ENCODE results near the gene COQ6. TPM values are rescaled to one million over a fixed set of nuclear protein-coding genes. Genes with fewer than 3 reads are reported as not detected.

The COQ6 gene
- total RNA-seq, 2 experiments from 2014 or later, result 33.9 to 44.4 TPM

Other genes starting within 250 kb of the COQ6 start
- 10 to 100 TPM; 39.4 to 39.8 TPM for gene PNMA1, start 235.9 kb upstream of the COQ6 start, total RNA-seq
- gene PTGR2, start 98.5 kb upstream of the COQ6 start, total RNA-seq, result 1 to 10 TPM; 1.2 to 1.4 TPM
- gene ZNF410, start 63.4 kb upstream of the COQ6 start, total RNA-seq, result 10 to 100 TPM; 86.6 to 89.2 TPM
- 1 to 10 TPM; 1.9 to 3.2 TPM for gene FAM161B, start 208 bp upstream of the COQ6 start, total RNA-seq
- gene ENTPD5, start 69.0 kb downstream of the COQ6 start, total RNA-seq, result 1 to 10 TPM; 8.0 to 9.0 TPM
- 1 to 10 TPM; 2.4 to 2.9 TPM for gene BBOF1, start 69.0 kb downstream of the COQ6 start, total RNA-seq
- gene ALDH6A1, start 134.2 kb downstream of the COQ6 start, total RNA-seq, result 1 to 10 TPM; 3.8 to 4.0 TPM
- gene LIN52, start 134.7 kb downstream of the COQ6 start, total RNA-seq, result 1 to 10 TPM; 6.1 to 6.8 TPM